Sigmoid colon (tissue), 7 donors: ENCODE measurements around the gene HOXD11. TPM values are rescaled to one million over a fixed set of nuclear protein-coding genes. Genes with fewer than 3 reads are reported as not detected.
A peak's percentile ranks its signal among the peaks of the same experiment; 100 is the strongest.

Experiments used
- DNase-seq: peaks from one replicate; pipeline ENCODE4 v3.0.0-alpha.2; 2019
- H3K27ac ChIP-seq, 4 donors: fragments of 200-600 bp; sonication (generic); one replicate each; pipeline ENCODE4 v1.5.1; 2016 to 2019; ENCODE audit warnings: mild to moderate bottlenecking in 1 of 4
- H3K27me3 ChIP-seq, 3 donors: fragments of 200-600 bp; sonication (generic); one replicate each; pipeline ENCODE4 v1.5.1; 2019; ENCODE audit warnings: mild to moderate bottlenecking in 1 of 3
- H3K36me3 ChIP-seq, 4 donors: fragments of 200-600 bp; sonication (generic); one replicate each; pipeline ENCODE4 v1.5.1; 2016 to 2019
- H3K4me1 ChIP-seq, 4 donors: fragments of 200-600 bp; sonication (generic); one replicate each; pipeline ENCODE4 v1.5.1; 2017 to 2019
- H3K4me3 ChIP-seq, 4 donors: fragments of 200-600 bp; sonication (generic); one replicate each; pipeline ENCODE4 v1.5.1; 2017 to 2019; ENCODE audit warnings: mild to moderate bottlenecking in 2 of 4, moderate library complexity in 1 of 4
- H3K9me3 ChIP-seq, 4 donors: fragments of 200-600 bp in 3 of 4; sonication (generic) in 3 of 4; one replicate each; pipeline versions ENCODE4 v1.5.1 to v1.6.1; 2013 to 2019
- CTCF ChIP-seq, 4 experiments: fragments of 450-650 bp in 3 of 4; fragments of 200-600 bp in 1 of 4; IDR thresholded peaks; one replicate each; pipeline ENCODE4 v1.5.1; 2016 to 2019; ENCODE audit warnings: antibody characterized with exemption in 4 of 4, mild to moderate bottlenecking in 3 of 4, moderate library complexity in 2 of 4
- EP300 ChIP-seq, 4 donors: sonication (generic); formaldehyde crosslinking; IDR thresholded peaks; one replicate each; pipeline ENCODE4 v1.6.1; 2017; ENCODE audit warnings: antibody characterized with exemption in 4 of 4
- POLR2A ChIP-seq, 2 donors: fragments of 450-650 bp; IDR thresholded peaks; one replicate each; pipeline ENCODE4 v1.6.1; 2016; ENCODE audit warnings: antibody characterized with exemption in 2 of 2, mild to moderate bottlenecking in 2 of 2, moderate library complexity in 2 of 2
- POLR2AphosphoS5 ChIP-seq, 4 donors: sonication (generic); formaldehyde crosslinking; IDR thresholded peaks; one replicate each; pipeline ENCODE4 v1.6.1; 2017; ENCODE audit warnings: antibody characterized with exemption in 4 of 4
- WGBS, 2 donors: extraction: QIAGEN DNeasy Blood & Tissue Kit; methylation state at CpG; one replicate each; pipeline ENCODE4 v1.1.7; 2013; 5-methylcytosine and 5-hydroxymethylcytosine counted together
- intact Hi-C: fragments of 100-400 bp; cut with DNase I; formaldehyde crosslinking; loops from one replicate; pipeline ENCODE4 v1.15.1; 2023
- polyA plus RNA-seq, 3 donors: library from polyadenylated mRNA; stranded (reverse); fragments of 200-250 nt; gene quantifications; one replicate each; pipeline ENCODE4 v1.2.3, GENCODE V29; 2013
- total RNA-seq, 4 donors: library from RNA; depleted of rRNA; stranded (reverse); fragments of >200 nt; gene quantifications; one replicate each; pipeline ENCODE4 v1.1.0, GENCODE V29; 2016
- donor health status: healthy with polysubstance abuse.
- donor health status: Bipolar disorder and iron deficiency.
- donor health status: healthy.

Gene HOXD11
- total and polyA plus RNA-seq, 7 donors, result 0.69 to 39.3 (median 18.3) TPM

DNA sequence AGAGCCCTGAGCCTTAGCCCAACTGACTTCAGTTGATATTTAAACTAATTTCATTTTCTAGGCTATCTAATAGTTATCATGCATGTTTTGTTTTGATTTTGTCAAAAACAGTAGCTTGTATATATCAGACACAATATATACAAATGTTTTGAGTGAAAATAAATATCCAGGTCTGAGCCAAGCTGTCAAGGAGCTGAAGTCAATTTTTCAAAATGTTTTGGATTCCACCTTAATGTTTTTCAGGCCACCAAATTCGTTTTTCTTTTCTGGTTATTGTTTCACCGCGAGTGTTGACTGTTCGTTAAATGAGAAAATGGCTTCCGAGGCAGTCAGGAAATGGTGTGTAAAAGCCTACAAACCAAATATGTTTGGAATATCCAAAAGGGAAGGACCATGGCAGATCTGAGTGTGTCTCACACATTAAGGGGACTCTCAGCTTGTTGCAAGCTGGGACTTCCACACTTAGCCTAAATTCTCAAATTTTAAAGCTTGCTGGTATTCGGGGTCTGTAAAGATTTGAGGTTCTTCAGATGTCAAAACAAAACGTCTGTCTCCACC lies 4.7 kb upstream of the HOXD11 start:
- Histone ChIP-seq H3K9me3 (no peaks in the 10 kb centered on the region), H3K4me1 (peaks cover 0 to 60% (median 35%) of the 10 kb centered on the region in 4 donors), H3K27ac (peak overlapping the region in 3 of 4 donors; percentile 92 to 96 (median 95)), H3K27me3 (peaks cover 0 to 85% (median 12%) of the 10 kb centered on the region in 3 donors), H3K4me3 (no peak overlapping the region), H3K36me3 (no peaks in the 10 kb centered on the region)
- 46 to 67% methylated on average over 7 of the region's 7 CpGs for WGBS, 2 donors
- DNase-seq, result no peak
- TF ChIP-seq EP300 (IDR thresholded peaks at IDR 0.05), result no peak
- TF ChIP-seq POLR2A (IDR thresholded peaks at IDR 0.05), result no peak
- TF ChIP-seq POLR2AphosphoS5 (IDR thresholded peaks at IDR 0.05), result no peak
- TF ChIP-seq CTCF (IDR thresholded peaks at IDR 0.05), result no peak
- intact Hi-C loops, result no loop called here

DNA sequence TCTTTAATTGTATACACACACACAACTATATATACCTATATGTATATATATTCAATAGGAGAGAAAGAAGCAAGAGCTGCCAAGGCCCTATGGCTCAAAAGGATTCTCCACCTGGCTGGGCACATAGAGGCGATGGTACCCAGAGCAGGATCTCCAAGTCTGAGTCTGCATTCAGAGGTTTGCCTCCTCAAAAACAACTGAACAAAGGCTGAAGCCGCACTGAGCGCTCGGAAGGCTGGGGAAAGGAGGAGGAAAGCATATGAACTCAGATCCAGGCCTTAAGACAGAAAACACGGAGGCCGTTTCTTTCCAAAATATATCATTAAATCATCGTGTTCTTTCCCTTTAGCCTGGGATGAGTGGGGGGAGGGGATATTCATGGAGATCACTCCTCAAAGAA lies 3.9 kb upstream of the HOXD11 start:
- intact Hi-C loops, result no loop called here
- H3K27ac ChIP-seq, result peak overlapping the region in 3 of 4 donors; percentile 92 to 96 (median 95)
- 50 to 78% methylated on average over 7 of the region's 7 CpGs for WGBS, 2 donors
- no peaks in the 10 kb centered on the region for H3K36me3 ChIP-seq
- peak overlapping the region in 2 of 4 donors; percentile 60 to 61 for H3K4me3 ChIP-seq
- DNase-seq, result no peak
- H3K9me3 ChIP-seq, result no peaks in the 10 kb centered on the region
- peaks cover 0 to 83% (median 15%) of the 10 kb centered on the region in 3 donors for H3K27me3 ChIP-seq
- peaks cover 0 to 58% (median 35%) of the 10 kb centered on the region in 4 donors for H3K4me1 ChIP-seq
- TF ChIP-seq EP300 (IDR thresholded peaks at IDR 0.05), result no peak
- no peak for TF ChIP-seq CTCF (IDR thresholded peaks at IDR 0.05)
- no peak for TF ChIP-seq POLR2A (IDR thresholded peaks at IDR 0.05)
- TF ChIP-seq POLR2AphosphoS5 (IDR thresholded peaks at IDR 0.05), result no peak

DNA sequence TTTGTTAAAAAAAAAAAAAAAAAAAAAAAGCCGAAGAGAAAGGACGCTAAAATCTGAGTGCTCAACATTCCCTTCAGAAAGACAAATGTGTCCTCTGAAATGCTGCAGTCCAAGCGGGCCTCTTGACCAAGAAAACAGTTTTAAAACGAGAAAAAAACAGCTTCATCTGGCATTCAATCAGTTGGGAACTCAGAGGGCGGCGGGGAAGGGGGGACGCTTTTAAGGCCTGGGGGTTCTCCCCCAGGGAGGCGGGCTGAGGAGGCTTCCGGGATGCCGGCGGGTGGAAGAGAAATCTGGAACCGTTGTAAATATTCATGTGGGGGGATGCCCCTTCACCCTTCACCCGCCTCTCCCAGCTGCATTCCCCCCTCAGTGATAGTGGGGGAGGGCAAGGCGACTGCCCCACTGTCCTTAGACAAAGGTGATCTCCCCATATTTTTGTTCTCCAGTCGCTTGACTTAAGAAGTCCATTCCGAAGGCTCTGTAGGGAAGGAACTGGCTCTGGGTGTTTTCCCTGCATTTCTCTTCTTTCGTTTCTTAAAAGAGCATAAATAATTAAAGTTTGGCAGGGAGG lies 3.3 kb upstream of the HOXD11 start:
- H3K27me3 ChIP-seq, result peaks cover 0 to 83% (median 15%) of the 10 kb centered on the region in 3 donors

DNA sequence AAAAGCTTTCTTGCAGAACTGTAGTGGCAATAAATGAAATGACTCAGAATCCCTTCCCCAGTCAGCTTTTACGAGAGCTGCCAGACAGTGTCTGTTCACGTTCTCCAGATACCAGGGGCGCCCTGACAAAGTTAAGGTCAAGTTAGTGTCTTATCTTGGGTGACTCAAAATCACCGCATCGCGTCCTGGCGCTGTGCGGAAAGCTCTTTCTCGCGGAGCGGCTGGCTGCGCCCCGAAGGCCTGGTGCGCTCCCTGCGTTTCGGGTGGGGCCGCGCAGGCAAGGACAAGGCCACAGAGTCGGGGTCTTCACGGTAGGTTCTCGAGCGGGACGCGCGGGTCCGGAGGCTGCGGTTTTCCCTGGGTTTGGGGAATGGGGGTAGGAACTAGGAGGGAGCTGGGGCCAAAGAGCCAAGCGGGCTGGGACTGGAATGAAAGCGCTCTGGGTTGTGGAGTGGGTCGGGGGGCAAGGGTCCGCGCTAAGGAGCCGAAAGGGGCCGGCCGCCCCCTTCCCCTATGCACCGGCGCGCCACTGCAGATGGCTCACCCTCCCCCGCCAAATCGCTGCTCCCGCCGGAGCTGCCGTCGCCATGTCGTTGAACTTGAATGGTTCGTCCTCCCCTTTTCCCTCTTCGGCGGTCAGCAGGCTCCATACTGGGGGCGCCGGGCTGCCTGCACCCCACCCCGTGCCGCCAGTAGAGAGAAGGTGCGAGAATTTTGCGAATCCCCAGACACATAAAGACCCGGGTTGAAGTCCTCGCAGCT lies 2.6 kb upstream of the HOXD11 start:
- intact Hi-C loops, result no loop called here
- Histone ChIP-seq H3K27ac (peak overlapping the region in 3 of 4 donors; percentile 92 to 96 (median 95)), H3K9me3 (no peaks in the 10 kb centered on the region), H3K27me3 (peaks cover 0 to 83% (median 15%) of the 10 kb centered on the region in 3 donors), H3K4me1 (peaks cover 0 to 66% (median 43%) of the 10 kb centered on the region in 4 donors), H3K4me3 (peak overlapping the region; percentile 59 to 65 (median 60)), H3K36me3 (peaks cover 0 to 6% (median 0%) of the 10 kb centered on the region in 4 donors)
- peak; percentile 58 to 79 (median 76) for TF ChIP-seq POLR2AphosphoS5 (IDR thresholded peaks at IDR 0.05)
- no peak for TF ChIP-seq EP300 (IDR thresholded peaks at IDR 0.05)
- peak in 1 of 2 donors; percentile 55 for TF ChIP-seq POLR2A (IDR thresholded peaks at IDR 0.05)
- TF ChIP-seq CTCF (IDR thresholded peaks at IDR 0.05), result no peak
- peak; percentile 78 for DNase-seq
- WGBS, 2 donors, result 4 to 5% methylated on average over 56 of the region's 56 CpGs

More for the DNA sequence above, 3.3 kb upstream of the HOXD11 start:
- Histone ChIP-seq H3K4me3 (peak overlapping the region; percentile 59 to 65 (median 60)), H3K36me3 (peaks cover 0 to under 1% (median 0%) of the 10 kb centered on the region in 4 donors), H3K4me1 (peaks cover 0 to 60% (median 39%) of the 10 kb centered on the region in 4 donors), H3K9me3 (no peaks in the 10 kb centered on the region), H3K27ac (peak overlapping the region in 3 of 4 donors; percentile 92 to 96 (median 95))
- intact Hi-C loops, result no loop called here
- TF ChIP-seq CTCF (IDR thresholded peaks at IDR 0.05) (no peak), POLR2A (IDR thresholded peaks at IDR 0.05) (no peak), EP300 (IDR thresholded peaks at IDR 0.05) (no peak), POLR2AphosphoS5 (IDR thresholded peaks at IDR 0.05) (no peak)
- 14 to 22% methylated on average over 17 of the region's 17 CpGs for WGBS, 2 donors
- DNase-seq, result peak; percentile 65
